GM18951 (cell line): ENCODE measurements around the gene MRC1.

Experiments used
- POLR2A ChIP-seq: IDR thresholded peaks from 4 replicates; pipeline ENCODE4 v1.6.1; 2011; ENCODE audit warnings: mild to moderate bottlenecking; ENCODE audit not compliant: insufficient read length, insufficient read depth; ENCODE audit errors: extremely low read depth
- in situ Hi-C: fragments of 300-500 bp; cut with MboI; formaldehyde crosslinking; loops from one replicate; pipeline ENCODE4 v1.12.0; 2022; ENCODE audit warnings: low sequenced_read_pairs, mixed read lengths, inconsistent platforms; ENCODE audit not compliant: unreplicated experiment

Gene MRC1

GRCh38 chr10:17805921-17806577, 3.1 kb upstream of the MRC1 start:
- in situ Hi-C loops, result no loop called here
- no peak for TF ChIP-seq POLR2A

GRCh38 chr10:17811146-17811865, 2.2 kb downstream of the MRC1 start:
- no peak for TF ChIP-seq POLR2A
- in situ Hi-C loops, result no loop called here

GRCh38 chr10:17814973-17815372, 5.8 kb downstream of the MRC1 start:
- in situ Hi-C loops, result no loop called here
- TF ChIP-seq POLR2A, result no peak

GRCh38 chr10:17816199-17816598, 7.1 kb downstream of the MRC1 start:
- in situ Hi-C loops, result no loop called here
- no peak for TF ChIP-seq POLR2A

GRCh38 chr10:17817316-17817715, 8.2 kb downstream of the MRC1 start:
- TF ChIP-seq POLR2A, result no peak
- in situ Hi-C loops, result no loop called here

- TF ChIP-seq POLR2A, result no peak
- in situ Hi-C loops, result no loop called here
Observed at GRCh38 chr10:17817790-17818189, 8.6 kb downstream of the MRC1 start.

GRCh38 chr10:17819836-17820235, 10.7 kb downstream of the MRC1 start:
- no peak for TF ChIP-seq POLR2A
- in situ Hi-C loops, result no loop called here

- in situ Hi-C loops, result no loop called here
- no peak for TF ChIP-seq POLR2A
Observed at GRCh38 chr10:17820943-17821342, 11.8 kb downstream of the MRC1 start.

GRCh38 chr10:17821893-17822292, 12.7 kb downstream of the MRC1 start:
- TF ChIP-seq POLR2A, result no peak
- in situ Hi-C loops, result no loop called here

GRCh38 chr10:17831341-17831740, 22.2 kb downstream of the MRC1 start:
- TF ChIP-seq POLR2A, result no peak
- in situ Hi-C loops, result no loop called here

- in situ Hi-C loops, result no loop called here
- no peak for TF ChIP-seq POLR2A
Observed at GRCh38 chr10:17831896-17832295, 22.7 kb downstream of the MRC1 start.

GRCh38 chr10:17833656-17834055, 24.5 kb downstream of the MRC1 start:
- in situ Hi-C loops, result no loop called here
- TF ChIP-seq POLR2A, result no peak

- TF ChIP-seq POLR2A, result no peak
- in situ Hi-C loops, result no loop called here
Observed at GRCh38 chr10:17835688-17836087, 26.5 kb downstream of the MRC1 start.

- TF ChIP-seq POLR2A, result no peak
- in situ Hi-C loops, result no loop called here
Observed at GRCh38 chr10:17836942-17837341, 27.8 kb downstream of the MRC1 start.
